Putamen (tissue), 1 donor: ENCODE measurements around the gene DLEC1.
"Not testable (repeated sequence)": the region's sequence is repeated elsewhere in the genome, so short reads cannot be mapped to it uniquely, and the experiment has no call there.

Source experiments
- DNase-seq: peaks from one replicate; pipeline ENCODE4 v3.0.0-alpha.2; 2016; ENCODE audit warnings: low spot score

DLEC1 gene

DNA sequence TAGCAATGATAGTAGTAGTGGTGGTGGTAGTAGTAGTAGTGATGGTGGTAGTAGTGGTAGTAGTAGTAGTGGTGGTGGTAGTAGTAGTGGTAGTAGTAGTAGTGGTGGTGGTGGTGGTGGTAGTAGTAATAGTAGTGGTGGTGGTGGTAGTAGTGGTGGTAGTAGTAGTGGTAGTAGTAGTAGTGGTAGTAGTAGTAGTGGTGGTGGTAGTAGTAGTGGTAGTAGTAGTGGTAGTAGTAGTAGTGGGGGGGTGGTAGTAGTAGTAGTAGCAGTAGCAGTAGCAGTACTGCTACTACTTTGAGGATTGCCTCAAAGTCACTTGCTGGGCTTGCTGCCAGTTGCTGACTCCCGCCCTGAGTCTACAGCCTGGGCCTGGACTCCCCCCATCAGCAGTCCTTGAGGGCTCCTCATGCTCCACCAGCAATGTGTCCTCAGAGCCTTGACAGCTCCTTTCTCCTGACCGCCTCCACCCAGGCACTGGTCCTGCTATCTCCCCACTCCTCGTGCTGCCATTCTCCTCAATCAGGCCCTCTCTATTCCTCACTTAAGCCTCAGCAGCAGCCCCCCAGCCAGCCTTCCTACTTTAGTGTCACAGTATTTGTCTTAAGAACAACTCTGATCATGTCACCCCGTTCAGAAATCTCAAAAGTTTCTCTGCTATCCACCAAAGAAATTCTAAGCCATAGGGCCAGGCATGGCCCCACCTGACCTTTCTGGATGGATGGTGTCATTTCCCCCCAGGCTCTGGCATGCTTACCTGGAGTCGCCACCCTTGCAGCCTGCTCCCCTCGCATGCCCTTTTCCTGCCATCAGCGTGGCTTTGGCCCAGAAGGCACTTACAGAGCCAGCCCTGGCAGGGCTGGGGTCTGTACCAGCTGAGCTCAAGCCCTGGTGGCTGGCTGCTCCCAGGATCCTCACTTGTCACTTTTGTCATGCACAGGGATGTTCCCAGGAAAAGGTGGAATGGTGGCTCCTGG lies 45.6 kb downstream of the DLEC1 start:
- no peak for DNase-seq

DNA sequence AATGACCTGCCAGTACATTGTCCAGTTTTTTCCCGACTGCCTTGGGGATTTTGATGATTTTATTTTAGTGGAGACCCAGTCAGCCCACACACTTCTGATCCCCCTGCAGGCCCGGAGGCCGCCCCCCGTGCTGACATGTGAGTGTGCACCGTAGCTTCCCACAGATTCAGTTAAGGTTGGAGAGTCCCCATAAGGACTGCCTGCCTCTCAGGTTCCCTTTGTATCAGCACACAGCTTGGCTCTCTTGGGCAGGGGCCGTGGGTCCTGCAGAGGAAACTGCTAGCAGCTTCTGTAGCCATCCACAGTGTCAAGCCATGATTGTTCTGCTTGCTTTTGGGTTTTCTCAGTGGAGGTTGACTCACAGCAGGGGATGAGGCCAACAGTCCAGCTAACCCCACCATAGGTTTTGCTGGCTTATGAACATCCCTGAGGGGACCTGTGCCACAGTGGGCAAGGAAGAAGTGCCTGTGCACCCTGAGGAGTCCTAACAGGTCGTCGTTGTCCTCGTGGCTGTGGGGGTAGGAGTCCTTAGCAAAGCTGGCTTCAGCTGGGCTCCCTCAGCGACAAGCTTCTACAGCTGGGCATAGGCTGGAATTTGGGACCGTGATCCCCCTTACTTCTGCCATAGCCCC lies 46.4 kb downstream of the DLEC1 start:
- no peak for DNase-seq

DNA sequence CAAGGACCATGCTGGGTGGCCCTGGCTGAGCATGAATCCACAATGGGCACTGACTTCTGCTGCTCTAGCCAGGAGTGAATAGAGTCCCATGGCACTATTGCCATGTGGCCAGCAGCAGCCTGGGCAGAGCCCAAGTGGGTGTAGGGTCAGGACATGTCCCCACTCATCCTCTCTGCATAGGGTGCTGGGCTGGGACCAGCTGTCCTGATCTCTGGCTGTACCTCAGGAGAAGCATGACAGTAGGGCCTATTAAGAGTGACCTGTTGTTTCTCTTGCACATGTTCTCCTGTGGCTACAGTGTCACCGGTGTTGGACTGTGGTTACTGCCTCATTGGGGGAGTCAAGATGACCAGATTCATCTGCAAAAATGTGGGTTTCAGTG lies 46.9 kb downstream of the DLEC1 start:
- DNase-seq: no peak

DNA sequence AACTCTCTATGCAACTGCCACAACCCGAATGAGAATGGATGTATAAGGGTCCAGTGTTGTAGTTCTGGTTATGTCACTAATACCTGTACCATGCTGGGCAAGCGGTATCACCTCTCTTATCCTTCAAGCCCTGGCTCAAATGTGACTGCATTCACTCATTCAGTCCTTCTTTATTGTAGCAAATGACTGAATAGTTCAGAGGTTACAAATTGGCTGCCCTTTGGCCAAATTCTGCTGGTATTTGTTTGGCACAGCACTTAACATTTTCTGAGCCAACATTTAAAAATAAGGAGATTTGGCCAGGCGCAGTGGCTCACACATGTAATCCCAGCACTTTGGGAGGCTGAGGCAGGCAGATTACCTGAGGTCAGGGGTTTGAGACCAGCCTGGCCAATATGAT lies 47.5 kb downstream of the DLEC1 start:
- DNase-seq: no peak

DNA sequence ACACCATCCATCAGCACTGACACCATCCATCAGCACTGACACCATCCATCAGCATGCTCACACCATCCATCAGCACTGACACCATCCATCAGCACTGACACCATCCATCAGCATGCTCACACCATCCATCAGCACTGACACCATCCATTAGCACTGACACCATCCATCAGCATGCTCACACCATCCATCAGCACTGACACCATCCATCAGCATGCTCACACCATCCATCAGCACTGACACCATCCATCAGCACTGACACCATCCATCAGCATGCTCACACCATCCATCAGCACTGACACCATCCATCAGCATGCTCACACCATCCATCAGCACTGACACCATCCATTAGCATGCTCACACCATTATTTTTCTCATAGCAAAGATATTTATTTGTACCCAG lies 48.3 kb downstream of the DLEC1 start:
- not testable (repeated sequence) for DNase-seq

DNA sequence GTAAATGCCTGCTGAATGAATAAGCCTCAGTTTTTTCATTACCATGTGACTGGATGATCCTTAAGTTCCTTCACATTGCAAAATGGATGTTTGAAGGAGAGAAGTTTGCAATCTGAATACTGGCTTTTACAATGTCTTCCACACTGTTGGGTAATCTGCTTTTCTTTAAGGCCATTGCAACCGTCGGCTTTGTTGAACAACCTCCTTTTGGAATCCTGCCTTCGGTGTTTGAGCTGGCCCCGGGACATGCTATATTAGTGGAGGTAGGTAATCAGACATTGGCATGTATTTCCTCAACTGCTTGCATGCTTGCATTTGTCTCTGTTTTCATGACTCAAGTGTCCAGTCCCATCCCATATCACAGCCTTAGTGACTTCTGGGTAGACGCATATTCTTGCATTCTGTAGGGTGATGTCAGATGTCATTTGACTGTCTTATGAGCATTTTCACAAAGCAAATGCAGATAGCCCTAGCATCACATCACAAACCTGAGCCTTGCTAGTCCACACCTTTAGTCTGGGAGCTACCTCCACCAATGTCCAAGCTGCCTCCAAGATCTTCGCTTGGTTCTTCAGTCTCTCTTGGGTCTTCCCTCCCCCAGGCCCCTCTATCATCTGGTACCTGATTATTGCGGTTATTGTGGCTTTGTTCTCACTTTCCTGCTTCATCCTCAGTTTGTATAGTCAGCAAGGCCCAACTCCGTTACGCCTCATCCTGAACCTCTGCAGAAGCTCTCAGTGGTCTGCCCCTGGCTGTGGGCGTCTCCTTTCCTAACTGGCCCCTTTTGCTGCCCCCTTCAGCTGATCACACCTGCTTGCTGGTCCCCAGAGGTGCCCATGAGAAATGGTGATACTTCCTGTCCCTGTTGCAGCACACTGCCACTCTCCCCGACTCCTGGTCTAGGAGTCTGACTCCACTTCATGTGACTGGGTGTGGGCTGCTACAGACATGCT lies 49.4 kb downstream of the DLEC1 start:
- no peak for DNase-seq

DNA sequence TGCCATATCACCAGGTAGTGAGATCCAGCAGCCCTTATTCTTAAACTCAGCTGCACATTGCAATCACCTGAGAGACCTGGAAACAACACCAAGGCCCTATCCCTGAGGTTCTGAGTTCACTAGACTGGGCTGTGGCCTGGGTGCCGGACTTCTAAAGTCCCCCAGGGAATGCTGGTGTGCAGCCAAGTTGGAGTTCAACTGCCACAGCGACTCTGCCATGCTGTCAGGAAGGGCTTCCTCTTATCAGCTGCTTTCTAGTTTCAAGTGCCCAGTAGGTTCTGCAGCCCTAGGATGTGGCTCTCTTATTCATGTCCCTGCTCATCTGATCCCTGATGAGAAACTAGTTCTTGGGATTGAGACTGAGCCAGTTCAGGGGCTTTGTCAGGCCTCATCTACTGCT lies 50.2 kb downstream of the DLEC1 start:
- no peak for DNase-seq

DNA sequence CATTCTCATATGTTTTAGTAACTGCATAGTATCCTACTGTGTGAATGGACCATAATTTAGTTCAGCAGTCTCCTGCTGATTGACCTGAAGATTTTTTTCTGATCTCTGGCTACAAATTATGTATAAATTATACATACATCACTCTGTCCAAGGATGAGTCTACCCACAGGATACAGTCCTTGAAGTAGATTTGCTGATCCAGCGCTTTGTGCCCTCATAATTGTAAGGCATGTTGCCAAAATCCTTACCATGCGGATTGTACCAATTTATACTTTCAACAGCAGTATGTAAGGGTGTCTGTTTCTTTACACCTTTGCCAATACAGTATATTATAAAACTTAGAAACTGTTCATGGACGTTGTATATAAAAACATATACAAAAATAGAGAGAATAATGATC lies 51.4 kb downstream of the DLEC1 start:
- DNase-seq: no peak

DNA sequence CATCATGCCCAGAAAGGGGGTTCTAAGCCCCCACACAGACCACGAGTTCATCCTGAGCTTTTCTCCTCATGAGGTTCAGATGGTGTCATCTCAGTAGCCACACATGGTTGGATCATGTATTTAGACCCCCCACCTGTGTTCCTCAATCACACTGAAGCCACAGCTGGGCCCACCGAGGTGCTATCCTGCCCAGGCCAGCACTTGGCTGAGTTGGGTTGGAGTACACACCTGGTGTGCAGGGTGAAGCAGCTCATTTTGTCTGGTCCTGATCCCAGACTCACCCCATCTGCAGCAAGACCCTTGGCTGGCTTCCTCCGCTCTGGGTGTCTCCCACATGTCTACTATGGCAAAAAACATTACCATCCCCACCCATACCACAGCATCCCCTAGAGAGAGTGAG lies 56.0 kb downstream of the DLEC1 start:
- DNase-seq: no peak

DNA sequence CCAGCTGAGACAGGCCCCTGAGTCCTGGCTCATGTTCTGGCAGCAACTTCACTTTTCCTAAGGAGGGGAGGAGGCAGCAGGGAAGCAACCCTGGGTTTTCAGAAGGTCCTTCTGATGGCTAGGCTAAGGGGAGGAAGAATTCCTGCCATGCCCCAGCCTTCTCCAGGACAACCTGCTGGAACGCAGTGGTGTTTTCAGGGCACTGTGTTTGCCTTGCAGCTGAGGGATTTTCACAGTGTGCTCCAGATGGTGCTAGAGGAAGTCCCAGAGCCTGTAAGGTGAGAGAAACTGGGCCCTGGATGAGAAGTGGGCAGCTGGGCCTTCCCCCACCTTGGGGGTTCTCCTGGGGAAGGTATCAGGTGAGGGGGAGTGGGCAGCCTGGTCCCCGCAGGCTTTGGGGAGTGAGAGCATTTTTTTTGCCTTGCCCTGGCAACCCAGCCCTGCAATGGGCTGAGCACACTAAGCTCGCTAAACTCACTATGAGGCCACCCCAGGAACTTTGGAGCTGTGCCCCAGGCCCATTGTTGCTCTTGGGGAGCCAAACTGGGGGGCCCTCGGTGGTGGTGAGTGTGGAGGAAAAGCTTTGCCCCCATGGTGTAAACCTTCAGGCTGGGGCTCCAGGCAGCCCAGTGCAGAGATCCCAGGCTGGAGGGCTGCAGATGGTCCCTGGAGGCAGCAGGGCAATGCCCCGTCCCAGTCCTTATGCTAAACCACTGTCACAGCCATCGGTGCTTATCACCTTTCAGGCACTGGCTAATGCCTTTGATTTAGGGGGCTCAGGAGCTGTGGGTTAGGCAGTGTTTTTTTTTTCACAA lies 56.9 kb downstream of the DLEC1 start:
- DNase-seq: no peak

DNA sequence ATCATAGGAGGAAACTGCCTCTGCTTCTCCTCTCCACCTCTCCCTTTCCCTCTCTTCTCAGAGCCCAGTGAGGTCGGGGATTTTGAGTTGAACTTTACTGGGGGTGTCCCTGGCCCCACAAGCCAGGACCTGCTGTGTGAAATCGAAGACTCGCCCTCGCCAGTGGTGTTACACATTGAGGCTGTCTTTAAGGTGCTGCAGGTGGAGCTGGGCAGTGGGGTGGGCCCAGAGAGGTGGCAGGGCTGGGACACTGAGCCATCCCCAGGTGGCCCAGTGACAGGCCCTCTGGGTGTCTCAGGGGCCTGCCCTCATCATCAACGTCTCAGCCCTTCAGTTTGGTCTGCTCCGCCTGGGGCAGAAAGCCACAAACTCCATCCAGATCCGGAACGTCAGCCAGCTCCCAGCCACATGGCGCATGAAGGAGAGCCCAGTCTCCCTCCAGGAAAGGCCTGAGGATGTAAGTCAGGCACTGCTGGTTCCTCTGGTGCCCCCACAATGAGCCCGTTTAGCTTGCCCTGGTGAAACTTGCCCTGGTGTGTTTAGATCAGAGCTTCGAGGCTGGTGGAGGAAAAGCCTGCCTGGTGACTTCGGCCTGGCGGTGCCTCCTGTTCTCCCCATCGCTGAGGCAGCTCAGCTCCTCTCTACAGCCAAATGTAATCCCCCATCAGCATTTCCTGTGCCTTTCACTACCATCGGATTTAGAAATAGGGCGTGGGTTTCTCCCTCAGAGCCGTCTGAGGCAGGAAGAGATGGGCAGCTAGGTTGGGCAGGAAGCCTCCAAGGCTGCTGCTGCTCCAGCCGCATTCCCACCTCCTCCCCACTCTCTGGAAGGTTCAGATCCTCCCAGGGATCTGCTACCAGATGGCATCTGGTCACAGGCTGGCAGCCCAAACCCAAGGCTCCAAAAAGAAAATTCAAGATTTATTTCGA lies 58.7 kb downstream of the DLEC1 start:
- no peak for DNase-seq

DNA sequence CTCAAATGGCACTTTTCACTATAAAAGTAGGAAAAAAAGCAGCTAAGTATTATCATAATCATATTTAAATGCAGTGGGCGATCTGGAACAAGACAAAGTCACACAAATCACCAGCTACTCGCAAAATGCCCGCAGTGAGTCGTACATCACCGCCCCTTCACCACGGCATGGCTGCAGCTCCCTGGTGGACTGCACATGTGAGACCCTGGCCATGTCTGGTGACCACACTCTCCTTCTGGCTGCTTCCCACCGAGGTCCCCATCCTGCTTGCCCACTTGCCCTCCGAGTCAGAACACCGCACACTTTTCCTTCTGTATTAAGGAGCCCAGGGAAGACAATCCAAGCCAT lies 59.3 kb downstream of the DLEC1 start:
- DNase-seq: no peak

DNA sequence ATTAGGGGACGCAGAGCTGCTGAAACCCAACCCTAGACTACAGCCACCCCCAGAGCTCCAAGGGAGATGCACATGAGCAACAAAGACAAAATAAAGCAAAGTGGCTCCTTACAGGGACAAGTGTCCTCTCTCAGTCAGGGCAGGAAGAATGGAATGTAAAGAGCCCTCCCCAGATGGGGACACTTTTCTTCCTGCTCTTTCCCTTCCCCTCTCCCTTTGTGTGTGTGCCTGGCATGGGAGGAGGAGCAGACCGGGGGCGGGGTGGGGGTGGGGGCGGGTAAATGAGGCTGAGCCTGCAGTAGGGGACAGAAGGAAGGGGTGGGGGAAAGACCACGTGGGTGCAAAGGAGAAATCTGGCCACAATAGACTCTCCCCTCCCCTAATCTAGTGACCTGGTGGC lies 60.5 kb downstream of the DLEC1 start:
- DNase-seq: no peak

DNA sequence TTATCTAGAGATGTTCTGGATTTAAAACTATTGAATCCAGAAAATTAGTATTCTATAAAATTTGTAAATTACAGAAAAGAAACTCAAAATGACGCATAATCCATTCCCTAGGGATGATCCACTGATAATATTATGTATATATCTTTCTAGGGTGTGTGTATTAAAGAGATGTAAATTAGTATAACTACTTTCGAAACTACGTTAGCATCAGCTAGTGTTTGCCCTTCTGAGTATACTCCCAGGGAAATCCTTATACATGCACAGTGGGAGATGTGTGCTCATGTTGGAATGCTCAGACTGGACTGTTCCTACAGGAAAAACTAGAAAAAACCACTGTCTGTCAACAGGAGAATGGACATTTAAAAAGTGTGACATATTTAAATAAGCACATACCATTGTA lies 61.5 kb downstream of the DLEC1 start:
- DNase-seq: no peak

DNA sequence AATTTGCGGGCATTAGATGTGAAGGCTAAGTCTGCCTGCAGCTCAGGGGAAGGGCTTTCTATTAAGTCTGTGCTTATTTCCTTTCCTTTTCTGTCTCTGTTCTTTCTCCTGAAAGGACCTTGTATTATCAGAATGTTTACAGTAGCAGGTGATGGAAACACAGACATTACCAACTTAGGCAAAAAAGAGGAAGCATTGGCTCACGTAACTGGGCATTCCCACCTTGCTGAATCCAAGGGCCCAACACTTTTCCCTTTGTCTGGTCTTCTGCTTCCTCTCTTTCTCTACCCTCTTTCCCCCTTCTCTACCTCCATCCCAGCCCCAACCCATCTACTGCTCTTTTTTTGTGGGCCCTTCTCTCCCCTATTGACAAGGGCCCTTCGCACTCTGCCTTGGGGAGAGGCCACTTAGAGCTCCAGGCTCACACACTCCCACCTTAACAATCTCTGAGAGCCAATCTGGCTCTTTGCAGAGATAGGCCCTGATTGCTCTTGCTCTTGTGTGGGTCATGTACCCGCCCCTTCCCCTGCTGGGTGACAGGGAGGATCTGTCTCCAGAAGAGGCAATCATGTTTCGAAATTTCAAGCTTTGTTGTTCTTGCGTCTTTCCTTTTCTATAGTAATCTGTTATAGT lies 62.9 kb downstream of the DLEC1 start:
- no peak for DNase-seq

DNA sequence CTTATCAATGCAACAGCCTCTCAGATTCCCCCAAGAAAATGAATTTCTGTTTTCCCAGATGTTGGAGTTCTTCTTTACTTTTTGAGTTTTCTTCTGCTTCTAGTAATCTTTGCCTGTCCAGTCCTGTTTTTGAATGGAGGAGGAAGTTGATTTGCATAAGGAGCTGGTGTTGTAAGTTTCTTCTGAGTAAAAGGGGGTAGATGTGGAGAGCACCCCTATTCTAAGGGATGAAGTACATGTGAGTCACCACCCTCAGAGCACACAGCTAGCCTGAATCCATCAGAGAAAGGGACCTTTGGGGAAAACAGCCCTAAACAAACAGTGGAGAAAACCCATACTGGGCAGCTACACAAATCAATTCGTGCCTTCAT lies 63.4 kb downstream of the DLEC1 start:
- DNase-seq: no peak

DNA sequence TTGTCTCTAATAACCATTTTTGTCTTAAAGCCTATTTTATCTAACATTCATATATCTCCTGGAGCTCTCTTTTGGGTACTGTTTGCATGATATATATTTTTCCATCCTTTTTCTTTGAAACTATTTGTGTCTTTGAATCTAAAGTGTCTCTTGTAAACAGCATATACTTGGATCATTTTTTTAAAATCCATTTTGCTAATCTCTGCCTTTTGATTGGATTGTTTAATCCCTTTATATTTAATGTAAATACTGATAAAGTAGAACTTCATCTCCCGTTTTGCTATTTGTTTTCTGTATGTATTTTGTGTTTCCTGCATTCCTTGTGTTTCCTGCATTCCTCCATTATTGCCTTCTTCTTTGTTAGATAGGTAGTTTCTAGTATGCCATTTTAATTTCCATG lies 66.5 kb downstream of the DLEC1 start:
- DNase-seq: no peak

DNA sequence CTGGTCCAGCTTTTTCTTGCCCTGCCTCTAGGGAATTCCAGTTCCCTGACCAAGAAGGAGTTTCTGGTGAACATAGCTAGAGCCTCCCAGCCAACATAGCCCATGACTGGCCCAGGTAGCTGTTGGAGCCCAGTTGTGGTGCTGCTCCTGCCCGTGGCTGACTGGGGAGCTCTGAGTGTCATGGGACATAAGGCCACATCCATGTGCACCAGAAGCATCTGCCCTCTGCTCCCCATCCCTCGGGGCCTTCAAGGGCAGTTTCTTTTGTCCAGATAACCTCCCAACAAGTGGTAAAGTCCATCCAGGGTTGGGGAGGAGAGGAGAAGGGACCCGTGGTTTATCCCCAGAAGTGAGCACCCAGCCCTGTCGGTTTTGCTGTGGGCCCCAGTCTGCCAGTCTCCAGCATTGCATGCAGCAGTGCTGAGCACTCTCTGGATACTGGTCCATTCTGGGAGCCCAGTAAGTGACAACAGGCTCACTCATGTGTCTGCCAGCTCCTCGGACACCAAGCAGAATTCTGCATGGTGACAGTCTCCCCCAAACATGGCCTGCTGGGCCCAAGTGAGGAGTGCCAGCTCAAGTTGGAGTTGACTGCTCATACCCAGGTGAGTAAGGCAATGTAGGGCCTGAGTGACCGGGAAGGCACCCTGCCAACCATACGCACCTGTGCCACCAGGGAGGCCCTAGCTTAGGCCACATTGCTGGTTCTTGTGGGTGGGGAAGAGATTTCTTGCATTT lies 69.1 kb downstream of the DLEC1 start:
- no peak for DNase-seq
